HG03378 (cell line): Measurements from ENCODE around the gene SERTAD1.
"Not testable (repeated sequence)": the region's sequence is repeated elsewhere in the genome, so short reads cannot be mapped to it uniquely, and the experiment has no call there.

ENCODE experiments used
- ATAC-seq: cut with Tn5 transposase; IDR thresholded peaks from one replicate; pipeline ENCODE4 v1.9.1; 2021; ENCODE audit warnings: mild to moderate bottlenecking, moderate library complexity; ENCODE audit not compliant: unreplicated experiment

The SERTAD1 gene

GRCh38 chr19:40423938-40424337 lies 1.9 kb downstream of the SERTAD1 start:
- ATAC-seq, result no peak

DNA sequence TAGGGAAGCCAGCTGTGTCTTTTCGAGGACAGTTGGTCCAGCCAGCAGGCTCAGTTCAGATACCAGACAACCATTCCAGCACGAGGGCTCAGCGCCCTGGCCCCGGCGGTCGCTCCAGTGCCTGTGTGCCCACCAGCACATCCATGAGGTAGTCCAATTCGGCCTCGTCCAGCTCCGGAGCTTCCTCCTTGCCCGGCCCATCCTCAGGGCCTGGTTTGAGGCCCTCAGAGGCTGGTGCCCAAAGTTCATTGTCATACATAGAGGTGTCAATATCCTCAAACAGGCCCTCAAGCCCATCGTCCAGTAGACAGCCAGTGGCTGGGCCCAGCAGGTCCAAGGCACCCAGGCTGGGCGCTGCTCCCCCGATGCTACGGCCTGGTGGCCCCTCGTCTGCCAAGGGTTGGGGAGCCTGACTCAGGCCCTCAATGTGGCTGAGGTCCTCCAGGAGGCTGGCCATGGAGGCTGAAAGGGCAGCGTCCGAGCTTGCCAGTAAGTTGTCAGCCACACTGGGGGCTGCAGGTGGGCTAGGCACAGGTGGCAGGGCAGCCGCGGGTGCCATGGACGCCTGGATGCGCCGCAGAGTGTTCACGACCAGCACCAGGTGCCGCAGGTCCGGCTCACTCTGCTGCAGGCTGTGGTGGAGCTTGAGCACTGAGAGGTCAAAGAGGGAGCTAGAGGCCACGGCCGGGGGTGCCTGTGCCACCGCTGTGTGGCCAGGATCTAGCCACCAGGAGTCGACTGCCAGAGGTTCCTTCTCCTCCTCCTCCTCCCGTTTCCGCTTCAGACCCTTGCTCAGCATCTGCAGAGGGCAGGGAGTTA lies 2.8 kb downstream of the SERTAD1 start:
- no peak for ATAC-seq

GRCh38 chr19:40421993-40422747 lies 3.6 kb downstream of the SERTAD1 start:
- ATAC-seq, result no peak

GRCh38 chr19:40420766-40421765 lies 4.7 kb downstream of the SERTAD1 start:
- no peak for ATAC-seq

DNA sequence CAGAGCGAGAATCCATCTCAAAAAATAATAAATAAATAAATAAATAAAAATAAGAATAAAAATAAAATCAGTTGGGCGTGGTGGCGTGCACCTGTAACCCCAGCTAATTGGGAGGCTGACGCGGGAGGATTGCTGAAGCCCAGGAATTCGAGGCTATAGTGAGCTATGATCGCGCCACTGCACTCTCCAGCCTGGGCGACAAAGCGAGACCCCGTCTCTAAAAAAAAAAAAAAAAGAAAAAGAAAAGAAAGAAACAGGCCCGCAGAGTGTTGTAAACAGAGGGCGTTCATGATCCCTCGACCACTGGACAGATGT lies 5.4 kb downstream of the SERTAD1 start:
- no peak for ATAC-seq

GRCh38 chr19:40419780-40420179 lies 6.0 kb downstream of the SERTAD1 start:
- ATAC-seq, result no peak

DNA sequence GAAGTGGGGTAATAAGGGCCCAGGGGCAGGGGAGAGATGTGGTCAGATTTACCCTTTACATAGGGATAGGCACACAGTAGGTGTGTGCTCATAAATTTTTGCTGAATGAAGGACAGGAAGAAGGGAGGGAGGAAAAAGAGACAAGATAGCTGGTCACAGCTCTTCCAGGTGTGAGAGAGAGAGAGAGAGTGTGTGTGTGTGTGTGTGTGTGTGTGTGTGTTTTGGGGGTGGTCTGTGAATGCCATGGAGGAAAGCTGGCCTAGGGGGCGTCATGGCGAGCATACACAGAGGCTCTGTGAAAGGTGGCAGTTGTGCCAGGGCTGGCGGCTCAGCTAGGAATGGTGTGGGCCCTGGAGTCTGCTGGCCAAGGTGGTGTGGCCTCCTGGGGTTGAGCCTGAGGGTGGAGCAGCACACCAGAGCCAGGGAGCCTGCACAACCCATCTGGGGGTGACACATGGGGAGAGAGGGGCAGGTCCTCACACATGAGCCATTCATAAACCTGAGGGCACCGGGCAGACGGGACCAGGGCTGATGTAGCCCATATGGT lies 6.7 kb downstream of the SERTAD1 start:
- no peak for ATAC-seq

DNA sequence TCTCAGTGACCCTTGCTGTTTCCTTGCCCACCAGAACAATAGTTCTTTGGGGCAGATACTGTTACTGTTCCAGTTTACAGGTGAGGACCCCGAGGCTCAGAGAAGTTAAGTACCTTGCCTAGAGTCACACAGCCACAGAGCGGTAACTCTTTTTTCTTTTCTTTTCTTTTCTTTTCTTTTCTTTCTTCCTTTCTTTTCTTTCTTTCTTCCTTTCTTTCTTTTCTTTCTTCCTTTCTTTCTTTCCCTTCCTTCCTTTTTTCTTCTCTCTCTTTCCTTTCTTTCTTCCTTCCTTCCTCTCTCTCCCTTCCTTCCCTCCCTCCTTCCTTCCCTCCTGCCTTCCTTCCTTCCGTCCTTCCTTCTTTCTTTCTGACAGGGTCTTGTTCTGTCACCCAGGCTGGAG lies 7.8 kb downstream of the SERTAD1 start:
- ATAC-seq, result no peak

DNA sequence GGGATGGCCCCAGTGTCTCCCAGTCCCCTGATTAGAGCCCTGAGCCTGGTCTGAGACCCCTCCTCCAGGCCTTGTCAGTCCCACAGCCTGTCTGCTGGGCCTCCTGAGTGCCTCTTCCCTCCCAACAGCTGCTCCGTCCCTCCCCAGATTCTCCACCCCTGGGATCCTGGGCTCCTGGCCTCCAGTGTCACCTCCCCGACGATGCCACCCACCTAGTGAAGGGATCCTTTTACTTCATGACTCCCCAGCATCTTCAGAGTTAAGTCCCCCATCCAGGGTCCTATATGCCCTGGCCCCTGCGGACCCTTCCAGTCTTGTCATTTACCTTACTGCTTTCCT lies 8.2 kb downstream of the SERTAD1 start:
- ATAC-seq, result no peak

- ATAC-seq, result no peak
Measured at GRCh38 chr19:40416918-40417642, 8.7 kb downstream of the SERTAD1 start.

DNA sequence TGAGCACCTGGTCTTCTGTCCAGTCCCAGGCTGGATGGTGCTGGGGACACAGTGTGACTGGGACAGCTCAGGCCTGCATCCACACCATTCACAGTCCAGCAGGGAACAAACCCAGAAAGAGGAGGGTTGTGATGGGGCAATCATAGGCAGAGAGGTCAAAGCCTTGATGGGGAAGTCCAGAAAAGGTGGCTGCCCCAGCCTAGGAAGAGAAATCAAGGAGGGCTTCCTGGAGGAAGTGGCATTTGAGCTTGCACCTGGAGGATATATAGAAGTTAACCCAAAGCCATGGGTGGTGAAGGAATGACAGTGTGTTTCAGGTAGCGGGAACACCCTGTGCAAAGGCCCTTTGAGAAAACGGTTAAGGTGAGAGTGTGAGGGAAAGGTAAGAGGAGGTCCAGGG lies 10.0 kb downstream of the SERTAD1 start:
- ATAC-seq, result no peak

DNA sequence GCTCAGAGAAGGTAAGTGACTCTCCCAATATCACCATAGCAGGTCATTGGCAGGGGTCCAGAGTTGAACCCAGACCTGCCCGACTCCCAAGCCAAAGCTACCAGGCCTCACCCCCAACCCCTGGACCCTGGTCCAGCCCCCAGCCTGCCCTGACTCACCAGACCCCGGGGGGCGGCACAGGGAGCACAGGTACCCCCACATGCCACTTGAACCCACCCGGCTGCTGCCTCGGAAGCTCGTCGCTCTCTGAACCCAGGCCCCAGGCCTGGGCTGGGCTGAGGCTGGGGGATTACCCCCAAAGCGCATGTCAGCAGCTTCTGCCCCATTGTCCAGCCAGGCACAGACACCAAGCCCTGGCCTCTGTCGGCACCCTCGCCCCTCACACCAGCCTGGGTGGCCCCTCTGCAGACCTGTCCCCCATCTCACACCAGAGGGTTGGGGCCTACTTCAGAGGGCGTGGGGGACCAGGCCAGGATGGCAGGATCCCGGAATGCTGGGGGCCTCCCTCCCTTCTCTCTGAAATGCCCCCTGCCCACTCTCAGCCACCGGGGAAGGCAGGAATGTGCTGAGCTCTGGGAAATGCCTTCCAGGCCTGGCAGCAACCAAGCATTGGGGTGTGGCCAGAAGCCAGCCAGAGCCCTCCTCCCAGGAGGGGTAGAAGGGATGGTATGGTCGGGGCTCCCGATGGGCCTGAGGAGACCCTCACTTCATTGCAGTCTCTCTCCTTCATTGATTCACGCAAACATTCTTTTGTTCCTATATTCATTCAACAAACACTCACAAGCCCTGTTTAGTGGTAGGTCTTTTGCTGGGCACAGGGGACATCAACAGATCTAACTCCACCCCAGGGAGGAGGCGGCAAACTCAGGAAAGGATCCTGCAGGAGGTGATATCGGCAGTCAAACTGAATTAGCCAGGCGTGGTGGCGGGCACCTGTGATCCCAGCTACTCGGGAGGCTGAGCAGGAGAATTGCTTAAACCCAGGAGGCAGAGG lies 11.0 kb downstream of the SERTAD1 start:
- no peak for ATAC-seq

- no peak for ATAC-seq
Measured at GRCh38 chr19:40413291-40413845, 12.4 kb downstream of the SERTAD1 start, which contains the start of gene PRX. TSS of gene PRX (minus strand) at chr19:40413378. CDS start at chr19:40407932, 5,446 bp downstream.

GRCh38 chr19:40412866-40413265 lies 12.9 kb downstream of the SERTAD1 start:
- no peak for ATAC-seq

- ATAC-seq, result no peak
Measured at GRCh38 chr19:40411958-40412499, 13.8 kb downstream of the SERTAD1 start.

GRCh38 chr19:40411125-40411842 lies 14.5 kb downstream of the SERTAD1 start:
- ATAC-seq, result no peak

- ATAC-seq, result no peak
Measured at GRCh38 chr19:40410030-40410389, 15.8 kb downstream of the SERTAD1 start.

- ATAC-seq, result not testable (repeated sequence)
Measured at GRCh38 chr19:40408598-40408925, 17.2 kb downstream of the SERTAD1 start.
